Omental fat pad (tissue), 4 donors: ENCODE results near the gene PLA2G4B. TPM values are rescaled to one million over a fixed set of nuclear protein-coding genes. Genes with fewer than 3 reads are reported as not detected.

ENCODE experiments used
- ATAC-seq: fragments of 150-250 bp; one replicate; pipeline ENCODE4 v1.9.1; 2016; ENCODE audit warnings: mild to moderate bottlenecking, moderate library complexity; ENCODE audit not compliant: low FRiP score
- DNase-seq: peaks from one replicate; pipeline ENCODE4 v3.0.0-alpha.2; 2019; ENCODE audit warnings: low spot score
- total RNA-seq, 4 donors: library from RNA; depleted of rRNA; stranded (reverse); fragments of >200 nt; gene quantifications; one replicate each; pipeline ENCODE4 v1.1.0, GENCODE V29; 2016
- TF ChIP-seq, protein P1 (sequence below), 3 donors: fragments of 450-650 bp; IDR thresholded peaks; one replicate each; pipeline ENCODE4 v1.5.1; 2016 to 2017; ENCODE audit warnings: antibody characterized with exemption in 3 of 3, mild to moderate bottlenecking in 3 of 3, moderate library complexity in 2 of 3

The PLA2G4B gene
- total RNA-seq, 4 donors from 2014 or later: 1.1 to 13.6 (median 2.3) TPM

DNA sequence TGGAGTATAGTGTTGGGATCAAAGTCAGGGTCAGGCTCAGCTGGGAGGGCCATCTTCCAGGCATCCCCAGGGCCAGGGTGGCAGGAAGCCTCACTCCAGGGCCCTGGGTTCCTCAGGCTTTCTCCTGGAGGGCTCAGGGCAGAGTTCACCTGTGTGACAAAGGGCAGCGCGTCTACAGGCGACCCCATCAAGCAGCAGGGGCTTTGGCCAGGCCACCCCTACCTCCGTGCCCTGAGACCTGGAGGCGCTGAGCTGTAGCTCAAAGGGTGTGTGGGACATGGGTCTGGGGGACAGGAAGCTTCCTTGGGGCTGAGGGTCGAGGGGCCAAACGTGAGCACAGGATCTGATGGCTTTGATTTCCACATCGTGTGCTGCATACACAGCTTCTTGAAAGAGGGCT, 42.4 kb downstream of the PLA2G4B start:
- DNase-seq (no peak), ATAC-seq (no peak)
- TF ChIP-seq, protein P1, sequence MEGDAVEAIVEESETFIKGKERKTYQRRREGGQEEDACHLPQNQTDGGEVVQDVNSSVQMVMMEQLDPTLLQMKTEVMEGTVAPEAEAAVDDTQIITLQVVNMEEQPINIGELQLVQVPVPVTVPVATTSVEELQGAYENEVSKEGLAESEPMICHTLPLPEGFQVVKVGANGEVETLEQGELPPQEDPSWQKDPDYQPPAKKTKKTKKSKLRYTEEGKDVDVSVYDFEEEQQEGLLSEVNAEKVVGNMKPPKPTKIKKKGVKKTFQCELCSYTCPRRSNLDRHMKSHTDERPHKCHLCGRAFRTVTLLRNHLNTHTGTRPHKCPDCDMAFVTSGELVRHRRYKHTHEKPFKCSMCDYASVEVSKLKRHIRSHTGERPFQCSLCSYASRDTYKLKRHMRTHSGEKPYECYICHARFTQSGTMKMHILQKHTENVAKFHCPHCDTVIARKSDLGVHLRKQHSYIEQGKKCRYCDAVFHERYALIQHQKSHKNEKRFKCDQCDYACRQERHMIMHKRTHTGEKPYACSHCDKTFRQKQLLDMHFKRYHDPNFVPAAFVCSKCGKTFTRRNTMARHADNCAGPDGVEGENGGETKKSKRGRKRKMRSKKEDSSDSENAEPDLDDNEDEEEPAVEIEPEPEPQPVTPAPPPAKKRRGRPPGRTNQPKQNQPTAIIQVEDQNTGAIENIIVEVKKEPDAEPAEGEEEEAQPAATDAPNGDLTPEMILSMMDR (IDR thresholded peaks at IDR 0.05): no peak

DNA sequence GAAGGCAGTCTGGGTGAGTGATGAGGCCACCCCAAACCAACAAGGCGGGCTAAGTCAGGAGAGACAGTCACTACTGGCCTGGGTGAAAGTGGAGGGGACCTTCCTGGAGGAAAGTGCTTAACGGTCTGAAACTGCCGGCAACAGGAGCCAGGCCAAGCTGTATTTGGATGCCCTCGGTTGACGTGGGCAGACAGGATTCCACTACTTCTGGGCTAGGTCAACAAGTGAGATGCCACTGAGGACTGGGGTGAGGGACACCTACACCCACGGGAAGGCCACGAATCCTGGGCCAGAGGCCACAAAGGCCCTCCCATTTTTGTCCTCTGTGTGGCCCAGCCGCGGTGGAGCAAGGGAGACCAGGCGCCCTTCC, 42.9 kb downstream of the PLA2G4B start:
- TF ChIP-seq, protein P1 (IDR thresholded peaks at IDR 0.05): no peak
- ATAC-seq (no peak), DNase-seq (no peak)

DNA sequence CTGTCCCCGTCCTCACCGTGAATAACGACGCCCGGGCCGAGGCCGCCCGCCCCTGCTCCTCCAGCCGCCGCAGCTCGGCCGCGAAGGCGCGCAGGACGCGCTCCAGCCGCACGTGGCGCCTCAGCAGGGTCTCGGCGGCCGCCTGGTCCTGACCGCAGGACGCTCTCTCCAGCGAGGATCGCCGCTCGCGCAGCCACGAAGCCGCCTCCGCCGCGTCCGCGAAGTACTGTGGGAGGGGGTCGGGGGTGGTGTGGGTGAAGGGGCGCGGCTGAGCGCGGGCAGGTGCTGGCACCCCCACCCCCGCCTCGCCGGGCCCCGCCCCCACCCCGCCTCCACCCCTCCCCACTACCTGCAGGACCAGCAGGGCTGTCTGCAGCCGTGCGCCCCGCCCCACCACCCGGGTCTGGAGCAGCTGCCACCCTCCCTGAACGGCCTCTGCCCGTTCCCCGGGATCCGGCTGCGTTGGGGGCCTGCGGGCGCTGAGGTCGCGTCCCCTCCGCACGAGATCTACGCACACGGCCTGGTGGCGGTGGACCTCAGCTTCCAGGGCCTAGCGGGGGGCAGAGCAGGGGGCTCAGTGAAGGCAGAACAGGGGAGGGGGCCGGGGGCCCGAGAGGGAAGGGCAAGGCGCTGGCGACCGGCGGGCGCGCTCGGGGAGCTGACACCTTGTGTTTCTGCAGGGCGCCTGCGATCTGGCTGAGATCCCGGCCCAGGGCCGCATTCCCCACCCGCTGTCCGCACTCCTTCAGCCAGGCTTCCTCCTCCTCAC, 43.5 kb downstream of the PLA2G4B start:
- no peak for DNase-seq
- TF ChIP-seq, protein P1 (IDR thresholded peaks at IDR 0.05): no peak
- peak; percentile 29 for ATAC-seq

DNA sequence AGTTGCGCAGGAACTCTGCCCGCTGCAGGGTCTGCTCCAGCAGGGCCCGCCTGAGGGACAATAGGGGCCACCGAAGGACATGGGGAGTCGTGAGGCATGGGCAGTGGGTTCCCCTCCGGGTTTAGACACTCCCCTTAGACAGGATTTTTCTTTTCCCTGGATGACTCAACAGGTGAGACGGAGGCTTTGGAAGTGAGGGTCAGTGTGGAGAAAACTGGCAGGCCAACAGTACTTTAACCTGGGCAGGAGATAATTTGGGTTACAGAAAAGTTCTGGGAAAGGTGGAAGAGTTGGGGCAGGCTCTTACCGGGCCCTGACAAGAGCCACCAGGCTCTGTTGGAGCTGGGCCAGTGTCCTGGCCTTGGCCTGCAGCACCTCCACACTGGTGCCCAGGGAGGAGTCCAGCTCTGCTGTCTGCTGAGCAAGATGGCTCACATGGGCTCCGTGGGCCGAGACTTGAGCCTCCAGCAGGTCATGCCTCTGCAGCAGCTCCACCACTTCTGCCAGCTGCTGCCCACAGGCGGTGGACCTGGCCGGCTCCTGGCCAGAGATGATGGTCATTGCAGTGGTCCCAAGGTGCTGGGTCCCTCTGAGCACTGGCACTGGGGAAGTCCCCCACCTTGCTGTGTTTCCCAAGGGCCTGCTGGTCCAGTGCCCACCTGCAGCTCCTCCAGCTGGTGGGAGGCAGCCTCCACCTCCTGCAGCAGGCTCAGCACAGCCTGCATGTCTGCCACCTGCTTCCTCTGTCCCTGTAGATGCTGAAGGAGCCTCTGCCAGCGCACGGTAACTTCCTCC, 44.2 kb downstream of the PLA2G4B start:
- DNase-seq: no peak
- TF ChIP-seq, protein P1 (IDR thresholded peaks at IDR 0.05): no peak
- peak; percentile 8 for ATAC-seq

DNA sequence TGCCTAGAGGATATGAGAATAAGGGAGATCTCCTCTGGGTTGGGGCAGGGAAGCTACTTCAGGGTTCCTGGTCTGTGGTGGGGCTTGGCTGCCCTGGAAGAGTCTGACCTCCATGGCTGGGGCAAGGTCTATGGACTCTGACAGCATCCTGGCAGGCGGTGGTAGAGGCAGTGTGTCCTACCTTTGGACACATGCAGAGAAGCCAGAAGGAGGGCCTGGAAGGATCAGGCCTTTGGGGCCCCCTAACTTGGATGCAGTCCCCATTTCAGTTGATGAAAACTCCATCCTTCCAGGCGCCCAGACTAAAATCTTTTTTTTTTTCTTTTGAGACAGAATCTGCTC, 44.8 kb downstream of the PLA2G4B start:
- TF ChIP-seq, protein P1 (IDR thresholded peaks at IDR 0.05): no peak
- DNase-seq (no peak), ATAC-seq (no peak)

DNA sequence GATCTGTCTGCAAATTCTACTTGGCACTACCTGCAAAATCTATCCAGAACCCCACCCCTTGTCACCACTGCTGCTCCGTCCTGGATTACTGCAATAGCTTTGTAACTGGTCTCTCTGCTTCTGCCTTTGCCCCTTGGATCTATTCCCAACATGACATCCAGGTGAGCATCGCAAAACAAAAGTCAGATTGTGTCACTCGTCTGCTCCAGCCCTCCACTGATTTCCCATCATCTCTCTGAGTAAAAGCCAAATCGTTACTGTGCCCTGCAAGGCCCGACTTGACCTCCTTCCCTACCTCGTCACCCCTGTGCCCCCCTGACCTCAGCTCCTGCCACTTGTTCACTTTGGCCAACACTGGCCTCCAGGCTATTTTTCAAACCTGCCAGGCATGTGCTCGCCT, 45.8 kb downstream of the PLA2G4B start:
- DNase-seq: no peak
- TF ChIP-seq, protein P1 (IDR thresholded peaks at IDR 0.05): no peak
- no peak for ATAC-seq

DNA sequence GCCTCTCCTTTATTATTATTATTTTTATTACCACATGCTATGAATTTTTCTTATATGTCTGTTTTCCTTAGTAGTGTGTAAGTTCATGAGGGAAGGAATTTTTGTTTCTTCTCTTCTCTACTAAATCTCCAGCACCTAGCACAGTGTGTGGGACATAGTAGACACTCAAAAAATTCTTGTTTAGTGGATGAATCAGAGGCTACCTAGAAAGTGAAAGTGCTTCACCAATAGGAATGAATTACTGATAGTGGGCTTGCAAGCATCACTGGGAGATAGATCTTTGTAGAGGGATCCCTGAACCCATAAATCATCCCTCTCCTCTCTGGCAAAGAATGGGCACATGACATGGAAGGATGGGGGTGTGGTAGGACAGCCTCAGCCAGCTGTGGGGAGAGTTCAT, 46.7 kb downstream of the PLA2G4B start:
- DNase-seq (no peak), ATAC-seq (no peak)
- TF ChIP-seq, protein P1 (IDR thresholded peaks at IDR 0.05): no peak
